ENCODE data around the gene ZSCAN20. TPM values are rescaled to one million over a fixed set of nuclear protein-coding genes. Genes with fewer than 3 reads are reported as not detected.
"Not testable (repeated sequence)": the region's sequence is repeated elsewhere in the genome, so short reads cannot be mapped to it uniquely, and the experiment has no call there.

Gene ZSCAN20
- total RNA-seq, 1 donor from 2014 or later, result 5.7 TPM

DNA sequence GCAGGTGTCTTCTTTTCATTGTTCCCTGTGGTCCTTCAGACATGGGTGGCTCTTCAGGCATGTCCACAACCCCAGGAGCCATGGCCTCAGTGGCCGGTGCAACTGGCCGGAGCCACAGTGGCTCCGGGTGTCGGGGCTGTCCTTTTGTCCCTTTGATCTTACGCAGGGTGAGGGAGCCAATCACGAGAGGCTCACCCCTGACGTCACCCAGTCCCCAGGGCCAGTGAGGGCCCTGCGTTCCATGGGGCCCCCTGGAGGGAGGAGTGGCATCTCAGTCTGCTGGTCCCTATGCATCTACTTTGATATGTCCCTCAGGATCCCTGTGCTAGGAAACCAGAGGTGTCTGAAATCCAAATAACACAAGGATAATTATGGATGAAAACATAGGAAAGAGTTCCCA, 29.3 kb downstream of the ZSCAN20 start:
- intact Hi-C loops (cut with micrococcal nuclease), result no loop called here
- no peak for DNase-seq
- TF ChIP-seq, protein P1, sequence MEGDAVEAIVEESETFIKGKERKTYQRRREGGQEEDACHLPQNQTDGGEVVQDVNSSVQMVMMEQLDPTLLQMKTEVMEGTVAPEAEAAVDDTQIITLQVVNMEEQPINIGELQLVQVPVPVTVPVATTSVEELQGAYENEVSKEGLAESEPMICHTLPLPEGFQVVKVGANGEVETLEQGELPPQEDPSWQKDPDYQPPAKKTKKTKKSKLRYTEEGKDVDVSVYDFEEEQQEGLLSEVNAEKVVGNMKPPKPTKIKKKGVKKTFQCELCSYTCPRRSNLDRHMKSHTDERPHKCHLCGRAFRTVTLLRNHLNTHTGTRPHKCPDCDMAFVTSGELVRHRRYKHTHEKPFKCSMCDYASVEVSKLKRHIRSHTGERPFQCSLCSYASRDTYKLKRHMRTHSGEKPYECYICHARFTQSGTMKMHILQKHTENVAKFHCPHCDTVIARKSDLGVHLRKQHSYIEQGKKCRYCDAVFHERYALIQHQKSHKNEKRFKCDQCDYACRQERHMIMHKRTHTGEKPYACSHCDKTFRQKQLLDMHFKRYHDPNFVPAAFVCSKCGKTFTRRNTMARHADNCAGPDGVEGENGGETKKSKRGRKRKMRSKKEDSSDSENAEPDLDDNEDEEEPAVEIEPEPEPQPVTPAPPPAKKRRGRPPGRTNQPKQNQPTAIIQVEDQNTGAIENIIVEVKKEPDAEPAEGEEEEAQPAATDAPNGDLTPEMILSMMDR (IDR thresholded peaks at IDR 0.05; ENCODE audit: borderline replicate concordance), result no peak

DNA sequence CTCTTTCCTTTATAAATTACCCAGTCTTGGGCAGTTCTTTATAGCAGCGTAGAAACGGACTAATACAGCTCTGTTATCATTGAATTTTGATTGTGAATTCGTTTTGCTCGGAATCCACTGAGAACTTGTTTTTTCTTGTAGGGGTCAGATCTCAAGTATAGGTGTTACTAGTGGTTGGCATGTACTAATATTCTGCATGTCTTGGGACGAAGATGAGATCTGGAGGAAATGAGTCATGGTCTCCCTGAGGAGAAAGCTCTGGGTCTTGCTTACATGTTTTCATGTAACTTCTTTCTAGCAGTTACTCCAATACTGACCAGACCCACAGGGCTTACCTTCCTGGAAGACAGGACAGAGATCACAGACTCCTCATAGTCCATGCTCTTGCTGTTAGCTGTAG, 30.3 kb downstream of the ZSCAN20 start:
- intact Hi-C loops (cut with micrococcal nuclease), result no loop called here
- H3K36me3 ChIP-seq, result peaks cover 10% of the 10 kb centered on the region
- peaks cover 9% of the 10 kb centered on the region for H3K9me3 ChIP-seq (replicated peaks)
- H3K4me3 ChIP-seq, result no peak overlapping the region
- H3K27me3 ChIP-seq (ENCODE audit: low read depth), result no peaks in the 10 kb centered on the region
- no peak for DNase-seq
- no peak overlapping the region for H3K27ac ChIP-seq (replicated peaks)
- no peaks in the 10 kb centered on the region for H3K4me1 ChIP-seq
- TF ChIP-seq, protein P1 (IDR thresholded peaks at IDR 0.05; ENCODE audit: borderline replicate concordance), result no peak

More for the DNA sequence above, 29.3 kb downstream of the ZSCAN20 start:
- H3K9me3 ChIP-seq (replicated peaks), result peaks cover 18% of the 10 kb centered on the region
- H3K36me3 ChIP-seq, result peaks cover 10% of the 10 kb centered on the region
- no peak overlapping the region for H3K4me3 ChIP-seq
- H3K27me3 ChIP-seq (ENCODE audit: low read depth), result no peaks in the 10 kb centered on the region
- no peaks in the 10 kb centered on the region for H3K4me1 ChIP-seq
- H3K27ac ChIP-seq (replicated peaks), result no peak overlapping the region

DNA sequence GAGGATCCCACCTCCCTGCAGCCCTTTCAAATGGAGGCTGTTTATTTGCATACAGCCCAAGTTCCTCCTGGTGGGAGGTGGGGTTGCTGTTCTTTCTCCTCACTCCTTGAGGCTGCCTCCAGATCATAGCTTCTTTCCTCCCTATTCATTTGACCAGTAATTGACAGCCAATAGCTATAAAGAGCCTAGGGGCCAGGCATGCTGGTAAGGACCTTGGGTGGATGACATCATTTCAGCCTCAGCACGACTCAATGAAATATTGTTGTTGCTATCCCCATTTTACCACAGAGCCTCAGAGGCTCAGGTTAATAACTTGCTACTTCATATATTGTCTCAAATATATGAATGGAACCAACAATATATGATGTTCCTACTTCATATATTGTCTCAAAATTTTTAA, 31.1 kb downstream of the ZSCAN20 start:
- no peak overlapping the region for H3K4me3 ChIP-seq
- H3K4me1 ChIP-seq, result no peaks in the 10 kb centered on the region
- no peaks in the 10 kb centered on the region for H3K27me3 ChIP-seq (ENCODE audit: low read depth)
- intact Hi-C loops (cut with micrococcal nuclease), result no loop called here
- peaks cover 2% of the 10 kb centered on the region for H3K36me3 ChIP-seq
- DNase-seq, result no peak
- H3K9me3 ChIP-seq (replicated peaks), result peaks cover under 1% of the 10 kb centered on the region
- TF ChIP-seq, protein P1 (IDR thresholded peaks at IDR 0.05; ENCODE audit: borderline replicate concordance), result no peak
- no peak overlapping the region for H3K27ac ChIP-seq (replicated peaks)

DNA sequence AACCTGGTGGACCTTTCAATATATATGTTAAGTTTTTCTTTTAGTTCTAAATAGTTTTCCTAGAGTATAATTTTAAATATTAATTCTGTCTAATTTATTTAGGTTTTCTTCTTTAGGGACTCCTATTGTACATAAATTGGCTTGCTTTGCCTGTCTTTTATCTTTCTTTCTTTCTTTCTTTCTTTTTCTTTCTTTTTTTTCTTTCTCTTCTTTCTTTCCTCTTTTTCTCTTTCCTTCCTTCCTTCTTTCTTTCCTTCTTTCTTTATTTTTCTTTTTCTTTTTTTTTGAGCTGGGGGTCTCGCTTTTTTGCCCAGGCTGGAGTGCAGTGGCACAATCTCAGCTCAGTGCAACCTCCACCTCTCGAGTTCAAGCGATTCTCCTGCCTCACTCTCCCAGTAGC, 35.2 kb downstream of the ZSCAN20 start:
- Histone ChIP-seq H3K27ac (replicated peaks) (no peak overlapping the region), H3K4me3 (no peak overlapping the region), H3K36me3 (no peaks in the 10 kb centered on the region), H3K4me1 (no peaks in the 10 kb centered on the region), H3K27me3 (ENCODE audit: low read depth) (no peaks in the 10 kb centered on the region), H3K9me3 (replicated peaks) (no peaks in the 10 kb centered on the region)
- DNase-seq, result no peak
- intact Hi-C loops (cut with micrococcal nuclease), result no loop called here
- TF ChIP-seq, protein P1 (IDR thresholded peaks at IDR 0.05; ENCODE audit: borderline replicate concordance), result no peak

DNA sequence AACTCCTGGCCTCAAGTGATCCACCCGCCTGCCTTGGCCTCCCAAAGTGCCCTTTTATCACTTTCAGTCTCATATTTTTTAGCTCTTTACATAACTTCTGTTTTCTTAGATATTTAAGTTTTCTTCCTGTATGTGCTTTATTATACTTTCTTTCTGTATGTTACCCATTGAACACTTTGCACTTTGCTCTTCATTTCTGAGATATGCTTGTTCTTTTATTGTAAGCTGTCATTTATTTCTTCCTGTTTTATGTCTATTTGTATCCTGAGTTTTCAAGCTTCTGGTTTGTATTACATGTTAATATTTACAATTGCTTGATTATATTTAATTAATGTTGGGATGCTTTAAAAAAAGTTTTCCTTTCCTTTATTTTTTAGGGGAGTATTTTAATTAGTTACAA, 35.7 kb downstream of the ZSCAN20 start:
- H3K27me3 ChIP-seq (ENCODE audit: low read depth), result no peaks in the 10 kb centered on the region
- intact Hi-C loops (cut with micrococcal nuclease), result no loop called here
- TF ChIP-seq, protein P1 (IDR thresholded peaks at IDR 0.05; ENCODE audit: borderline replicate concordance), result no peak
- H3K27ac ChIP-seq (replicated peaks), result no peak overlapping the region
- H3K4me3 ChIP-seq, result no peak overlapping the region
- H3K9me3 ChIP-seq (replicated peaks), result no peaks in the 10 kb centered on the region
- H3K4me1 ChIP-seq, result no peaks in the 10 kb centered on the region
- H3K36me3 ChIP-seq, result no peaks in the 10 kb centered on the region
- no peak for DNase-seq

DNA sequence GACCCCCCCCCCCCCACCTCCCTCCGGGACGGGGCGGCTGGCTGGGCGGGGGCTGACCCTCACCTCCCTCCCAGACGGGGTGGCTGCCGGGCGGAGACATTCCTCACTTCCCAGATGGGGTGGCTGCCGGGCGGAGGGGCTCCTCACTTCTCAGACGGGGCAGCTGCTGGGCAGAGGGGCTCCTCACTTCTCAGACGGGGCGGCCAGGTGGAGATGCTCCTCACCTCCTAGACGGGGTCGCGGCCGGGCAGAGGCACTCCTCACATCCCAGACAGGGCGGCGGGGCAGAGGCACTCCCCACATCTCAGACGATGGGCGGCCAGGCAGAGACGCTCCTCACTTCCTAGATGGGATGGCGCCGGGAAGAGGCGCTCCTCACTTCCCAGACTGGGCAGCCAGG, 36.8 kb downstream of the ZSCAN20 start:
- H3K4me3 ChIP-seq; H3K27ac ChIP-seq (replicated peaks); H3K36me3 ChIP-seq; H3K27me3 ChIP-seq (ENCODE audit: low read depth); DNase-seq; H3K4me1 ChIP-seq; H3K9me3 ChIP-seq (replicated peaks); intact Hi-C loops (cut with micrococcal nuclease): not testable (repeated sequence)

All from left ventricle myocardium inferior (tissue), 1 donor.